ENCODE measurements around the gene POLA2.

DNA sequence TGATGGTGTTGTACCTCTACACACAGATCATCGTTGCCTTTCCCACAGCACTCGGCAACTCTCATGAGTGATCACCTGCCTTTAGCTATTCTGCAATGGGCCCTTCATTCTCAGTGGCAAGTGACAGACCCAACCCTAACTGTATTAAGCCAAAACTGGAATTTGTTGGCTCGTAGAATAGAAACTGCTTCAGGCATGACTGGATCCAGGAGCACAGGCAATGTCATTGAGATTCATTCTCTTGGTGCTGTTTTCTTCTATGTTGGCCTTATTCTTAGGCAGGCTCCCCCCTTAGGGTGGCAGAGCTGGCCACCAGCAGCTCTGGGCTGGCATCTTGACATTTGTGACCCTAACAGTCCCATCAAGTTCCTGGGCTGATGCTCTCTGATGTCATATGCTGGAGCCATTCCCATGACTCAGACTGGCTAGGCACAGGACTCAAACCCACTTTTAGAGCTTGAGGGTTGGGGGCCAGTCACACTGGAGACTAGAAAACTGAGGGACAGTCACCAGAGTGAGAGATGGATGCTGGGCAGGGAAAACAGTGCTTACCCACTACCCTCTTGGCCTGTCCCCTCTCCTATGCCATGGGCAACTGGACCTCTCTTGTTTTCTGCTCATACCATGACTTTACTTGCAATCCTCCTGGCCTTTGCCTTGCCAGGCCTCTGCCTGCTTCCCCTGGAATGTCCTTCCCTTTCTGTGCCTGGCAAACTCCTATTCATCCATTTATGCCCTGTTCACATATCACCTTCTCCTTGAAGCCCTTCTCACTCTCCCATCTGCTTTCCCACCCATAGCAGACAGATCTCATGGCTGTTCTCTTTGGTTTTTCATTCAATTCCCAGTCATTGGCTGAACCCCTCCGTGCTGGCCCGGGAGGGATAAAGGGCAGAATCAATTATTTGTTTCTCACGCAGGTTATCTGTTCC lies 45.8 kb downstream of the POLA2 start:
- TF ChIP-seq, protein P1, sequence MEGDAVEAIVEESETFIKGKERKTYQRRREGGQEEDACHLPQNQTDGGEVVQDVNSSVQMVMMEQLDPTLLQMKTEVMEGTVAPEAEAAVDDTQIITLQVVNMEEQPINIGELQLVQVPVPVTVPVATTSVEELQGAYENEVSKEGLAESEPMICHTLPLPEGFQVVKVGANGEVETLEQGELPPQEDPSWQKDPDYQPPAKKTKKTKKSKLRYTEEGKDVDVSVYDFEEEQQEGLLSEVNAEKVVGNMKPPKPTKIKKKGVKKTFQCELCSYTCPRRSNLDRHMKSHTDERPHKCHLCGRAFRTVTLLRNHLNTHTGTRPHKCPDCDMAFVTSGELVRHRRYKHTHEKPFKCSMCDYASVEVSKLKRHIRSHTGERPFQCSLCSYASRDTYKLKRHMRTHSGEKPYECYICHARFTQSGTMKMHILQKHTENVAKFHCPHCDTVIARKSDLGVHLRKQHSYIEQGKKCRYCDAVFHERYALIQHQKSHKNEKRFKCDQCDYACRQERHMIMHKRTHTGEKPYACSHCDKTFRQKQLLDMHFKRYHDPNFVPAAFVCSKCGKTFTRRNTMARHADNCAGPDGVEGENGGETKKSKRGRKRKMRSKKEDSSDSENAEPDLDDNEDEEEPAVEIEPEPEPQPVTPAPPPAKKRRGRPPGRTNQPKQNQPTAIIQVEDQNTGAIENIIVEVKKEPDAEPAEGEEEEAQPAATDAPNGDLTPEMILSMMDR (IDR thresholded peaks at IDR 0.05; ENCODE audit: low read depth, low read length), result no peak
- TF ChIP-seq POLR2A (IDR thresholded peaks at IDR 0.05; ENCODE audit: extremely low read depth, insufficient read length), result no peak
- no peak for TF ChIP-seq MAX (IDR thresholded peaks at IDR 0.05; ENCODE audit: low read depth, low read length)
- no peak for TF ChIP-seq MYC (IDR thresholded peaks at IDR 0.05; ENCODE audit: low read depth, low read length)
